Astrocyte of the spinal cord (primary cell): Measurements from ENCODE around the gene FOSL2.

Experiments
- DNase-seq: peaks from one replicate; pipeline ENCODE4 v3.0.0; 2011; ENCODE audit warnings: low read depth, low spot score
- H3K4me3 ChIP-seq: 2 replicates; pipeline ENCODE4 v1.5.1; 2011; ENCODE audit warnings: low read depth, mild to moderate bottlenecking, low read length, moderate library complexity
- CTCF ChIP-seq: IDR thresholded peaks from 2 replicates; pipeline ENCODE4 v1.5.1; 2012; ENCODE audit warnings: low read depth, mild to moderate bottlenecking, low read length, inconsistent platforms
- in situ Hi-C: cut with HindIII; loops from 2 replicates; pipeline ENCODE4 v1.10.0; 2017; ENCODE audit warnings: low sequenced_read_pairs

FOSL2 gene

GRCh38 chr2:28399289-28399688 lies 6.6 kb downstream of the FOSL2 start:
- H3K4me3 ChIP-seq = no peak overlapping the region
- DNase-seq = no peak
- in situ Hi-C loops = no loop called here
- TF ChIP-seq CTCF = no peak

- TF ChIP-seq CTCF = no peak
- DNase-seq = no peak
- in situ Hi-C loops = no loop called here
- no peak overlapping the region for H3K4me3 ChIP-seq
These were observed 7.3 kb downstream of the FOSL2 start for GRCh38 chr2:28399956-28400355.

- in situ Hi-C loops = no loop called here
- H3K4me3 ChIP-seq = no peak overlapping the region
- no peak for TF ChIP-seq CTCF
- DNase-seq = no peak
These were observed 7.8 kb downstream of the FOSL2 start for GRCh38 chr2:28400419-28400818.

GRCh38 chr2:28400921-28401320 lies 8.3 kb downstream of the FOSL2 start:
- in situ Hi-C loops = no loop called here
- no peak overlapping the region for H3K4me3 ChIP-seq
- no peak for TF ChIP-seq CTCF
- DNase-seq = no peak

- no peak for TF ChIP-seq CTCF
- DNase-seq = no peak
- H3K4me3 ChIP-seq = no peak overlapping the region
- in situ Hi-C loops = no loop called here
These were observed 8.8 kb downstream of the FOSL2 start for GRCh38 chr2:28401411-28401810.

GRCh38 chr2:28401948-28402550 lies 9.4 kb downstream of the FOSL2 start:
- no peak overlapping the region for H3K4me3 ChIP-seq
- no peak for DNase-seq
- no peak for TF ChIP-seq CTCF
- in situ Hi-C loops = no loop called here

- TF ChIP-seq CTCF = no peak
- in situ Hi-C loops = no loop called here
- DNase-seq = no peak
- no peak overlapping the region for H3K4me3 ChIP-seq
These were observed 10.8 kb downstream of the FOSL2 start for GRCh38 chr2:28403370-28403956.
